ENCODE measurements around the gene PDE4B. TPM values are rescaled to one million over a fixed set of nuclear protein-coding genes. Genes with fewer than 3 reads are reported as not detected.

Gene PDE4B
- total and polyA plus RNA-seq, 11 donors = 1.4 to 71.9 (median 16.2) TPM

DNA sequence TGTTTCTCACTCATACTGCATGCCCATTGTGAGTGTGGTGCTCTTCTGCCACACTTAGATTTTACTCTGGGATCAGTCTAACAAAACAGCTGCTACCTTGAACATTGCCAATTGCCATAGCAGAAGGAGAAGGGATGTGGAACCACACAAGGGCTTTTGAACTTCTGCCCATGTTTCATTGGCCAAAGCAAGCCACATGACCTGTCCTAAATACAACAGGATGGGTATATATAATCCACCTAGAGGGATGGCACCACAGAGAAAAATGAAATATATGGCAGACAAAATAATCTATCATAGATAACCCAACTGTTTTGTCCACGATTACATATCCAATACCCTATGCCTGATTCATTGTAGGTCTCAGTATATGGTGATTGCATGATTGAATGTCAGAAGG, 26.3 kb downstream of the PDE4B start:
- no peak overlapping the region for H3K4me3 ChIP-seq
- no peak for TF ChIP-seq POLR2A (IDR thresholded peaks at IDR 0.05)
- TF ChIP-seq, protein P1, sequence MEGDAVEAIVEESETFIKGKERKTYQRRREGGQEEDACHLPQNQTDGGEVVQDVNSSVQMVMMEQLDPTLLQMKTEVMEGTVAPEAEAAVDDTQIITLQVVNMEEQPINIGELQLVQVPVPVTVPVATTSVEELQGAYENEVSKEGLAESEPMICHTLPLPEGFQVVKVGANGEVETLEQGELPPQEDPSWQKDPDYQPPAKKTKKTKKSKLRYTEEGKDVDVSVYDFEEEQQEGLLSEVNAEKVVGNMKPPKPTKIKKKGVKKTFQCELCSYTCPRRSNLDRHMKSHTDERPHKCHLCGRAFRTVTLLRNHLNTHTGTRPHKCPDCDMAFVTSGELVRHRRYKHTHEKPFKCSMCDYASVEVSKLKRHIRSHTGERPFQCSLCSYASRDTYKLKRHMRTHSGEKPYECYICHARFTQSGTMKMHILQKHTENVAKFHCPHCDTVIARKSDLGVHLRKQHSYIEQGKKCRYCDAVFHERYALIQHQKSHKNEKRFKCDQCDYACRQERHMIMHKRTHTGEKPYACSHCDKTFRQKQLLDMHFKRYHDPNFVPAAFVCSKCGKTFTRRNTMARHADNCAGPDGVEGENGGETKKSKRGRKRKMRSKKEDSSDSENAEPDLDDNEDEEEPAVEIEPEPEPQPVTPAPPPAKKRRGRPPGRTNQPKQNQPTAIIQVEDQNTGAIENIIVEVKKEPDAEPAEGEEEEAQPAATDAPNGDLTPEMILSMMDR (IDR thresholded peaks at IDR 0.05) = no peak
- ATAC-seq (no peak), DNase-seq (no peak)
- 80 to 85% (median 82%) methylated on average over 1 of the region's 1 CpG for WGBS, 4 donors
- H3K4me1 ChIP-seq = peaks cover 0 to 17% (median 0%) of the 10 kb centered on the region in 12 donors
- intact Hi-C loops (cut with DNase I) = no loop called here
- H3K27me3 ChIP-seq = no peaks in the 10 kb centered on the region
- H3K36me3 ChIP-seq = no peaks in the 10 kb centered on the region
- H3K9me3 ChIP-seq = peaks cover 0 to 3% (median 0%) of the 10 kb centered on the region in 12 donors
- H3K27ac ChIP-seq = no peak overlapping the region

DNA sequence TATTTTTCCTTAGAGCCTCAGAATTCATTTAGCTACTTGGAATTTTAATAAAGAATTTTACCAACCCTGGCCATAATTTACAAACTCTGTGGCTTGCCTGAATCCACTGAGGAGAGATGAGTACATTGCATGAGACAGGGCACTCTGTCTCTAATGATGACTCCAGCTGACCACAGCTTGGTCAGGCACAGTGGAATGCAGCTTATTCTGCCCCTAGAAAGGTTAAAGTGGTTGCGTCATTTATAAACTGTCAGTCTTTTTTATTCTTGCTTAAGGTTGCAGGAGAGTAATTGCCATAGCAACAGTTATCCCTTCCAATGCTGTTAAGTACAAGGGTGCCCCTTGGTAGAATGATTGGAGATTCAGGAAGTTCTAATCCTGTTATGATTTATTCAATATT, 28.3 kb downstream of the PDE4B start:
- Histone ChIP-seq H3K4me3 (no peak overlapping the region), H3K9me3 (peaks cover 0 to 3% (median 0%) of the 10 kb centered on the region in 12 donors), H3K4me1 (peaks cover 0 to 17% (median 0%) of the 10 kb centered on the region in 12 donors), H3K36me3 (no peaks in the 10 kb centered on the region), H3K27ac (peak overlapping the region in 1 of 12 donors; percentile 63), H3K27me3 (no peaks in the 10 kb centered on the region)
- no peak for DNase-seq
- WGBS, 4 donors = 85 to 100% (median 92%) methylated on average over 1 of the region's 1 CpG
- intact Hi-C loops (cut with DNase I) = no loop called here
- ATAC-seq = no peak
- TF ChIP-seq, protein P1 (IDR thresholded peaks at IDR 0.05) = no peak
- no peak for TF ChIP-seq POLR2A (IDR thresholded peaks at IDR 0.05)

DNA sequence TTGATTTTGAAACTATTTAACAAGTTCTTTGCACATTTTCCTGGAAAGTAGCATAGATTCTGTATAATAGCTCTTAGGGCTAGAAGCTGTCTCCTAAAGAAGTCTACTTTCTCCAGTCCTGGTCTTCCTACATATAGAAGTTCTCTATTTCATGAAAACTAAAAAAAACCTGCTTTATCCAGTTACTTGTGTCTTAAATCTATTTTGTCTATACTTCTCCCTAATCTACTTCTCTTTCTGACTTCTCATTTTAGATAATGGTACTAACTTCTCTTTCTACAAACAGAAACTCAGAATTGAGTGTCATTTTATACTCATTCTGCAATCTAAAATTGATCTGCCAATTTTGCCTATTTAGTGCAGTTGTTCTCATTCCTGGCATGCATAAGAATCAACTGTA, 28.7 kb downstream of the PDE4B start:
- Histone ChIP-seq H3K9me3 (peaks cover 0 to 3% (median 0%) of the 10 kb centered on the region in 12 donors), H3K4me1 (peaks cover 0 to 17% (median 0%) of the 10 kb centered on the region in 12 donors), H3K27ac (peak overlapping the region in 1 of 12 donors; percentile 63), H3K27me3 (no peaks in the 10 kb centered on the region), H3K36me3 (no peaks in the 10 kb centered on the region), H3K4me3 (no peak overlapping the region)
- intact Hi-C loops (cut with DNase I) = no loop called here
- no peak for TF ChIP-seq POLR2A (IDR thresholded peaks at IDR 0.05)
- TF ChIP-seq, protein P1 (IDR thresholded peaks at IDR 0.05) = no peak
- ATAC-seq (no peak), DNase-seq (no peak)

- DNase-seq = no peak
- no peak overlapping the region for H3K4me3 ChIP-seq
- no peak for ATAC-seq
- no peaks in the 10 kb centered on the region for H3K36me3 ChIP-seq
- peaks cover 0 to 3% (median 0%) of the 10 kb centered on the region in 12 donors for H3K9me3 ChIP-seq
- H3K4me1 ChIP-seq = peaks cover 0 to 17% (median 0%) of the 10 kb centered on the region in 12 donors
- H3K27ac ChIP-seq = no peak overlapping the region
- no peak for TF ChIP-seq POLR2A (IDR thresholded peaks at IDR 0.05)
- TF ChIP-seq, protein P1 (IDR thresholded peaks at IDR 0.05) = no peak
- intact Hi-C loops (cut with DNase I) = no loop called here
- no peaks in the 10 kb centered on the region for H3K27me3 ChIP-seq
Observed at GRCh38 chr1:65824103-65824502, 31.4 kb downstream of the PDE4B start.

Measured in heart left ventricle (tissue), 16 donors.